Eye (tissue), 1 donor: ENCODE results near the gene NEURL1.
A peak's percentile ranks its signal among the peaks of the same experiment; 100 is the strongest.

Experiments used
- DNase-seq: peaks from one replicate; pipeline ENCODE4 v3.0.0-alpha.2; 2015

Gene NEURL1

DNA sequence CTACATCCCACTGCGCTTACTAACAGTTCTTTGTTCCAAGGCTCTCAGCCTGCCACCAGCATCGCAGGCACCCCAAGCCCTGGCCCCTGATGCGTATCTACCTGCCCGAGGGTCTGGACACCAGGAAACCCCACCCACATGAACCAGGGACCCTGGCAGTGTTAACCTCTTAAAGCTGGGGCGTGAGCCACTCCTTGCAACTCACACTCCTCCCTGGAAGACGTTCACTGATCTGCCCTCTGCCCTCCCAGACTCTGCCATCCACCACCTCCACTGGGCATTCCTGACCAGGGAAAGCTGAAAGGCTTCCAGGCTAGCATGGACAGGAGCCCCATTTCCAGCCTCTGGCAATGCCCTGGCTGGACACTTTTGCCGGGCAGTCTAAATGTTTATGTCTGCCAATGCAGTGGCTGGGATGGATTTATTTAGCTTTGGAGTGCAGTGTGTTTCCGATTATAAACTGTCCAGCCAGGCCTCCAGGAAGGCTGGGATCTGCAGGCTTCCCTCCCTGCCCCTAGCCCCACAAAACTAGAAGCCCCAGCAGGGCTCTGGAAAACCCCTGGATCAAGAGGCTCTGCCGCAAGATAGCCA, 117.5 kb downstream of the NEURL1 start:
- DNase-seq = no peak

DNA sequence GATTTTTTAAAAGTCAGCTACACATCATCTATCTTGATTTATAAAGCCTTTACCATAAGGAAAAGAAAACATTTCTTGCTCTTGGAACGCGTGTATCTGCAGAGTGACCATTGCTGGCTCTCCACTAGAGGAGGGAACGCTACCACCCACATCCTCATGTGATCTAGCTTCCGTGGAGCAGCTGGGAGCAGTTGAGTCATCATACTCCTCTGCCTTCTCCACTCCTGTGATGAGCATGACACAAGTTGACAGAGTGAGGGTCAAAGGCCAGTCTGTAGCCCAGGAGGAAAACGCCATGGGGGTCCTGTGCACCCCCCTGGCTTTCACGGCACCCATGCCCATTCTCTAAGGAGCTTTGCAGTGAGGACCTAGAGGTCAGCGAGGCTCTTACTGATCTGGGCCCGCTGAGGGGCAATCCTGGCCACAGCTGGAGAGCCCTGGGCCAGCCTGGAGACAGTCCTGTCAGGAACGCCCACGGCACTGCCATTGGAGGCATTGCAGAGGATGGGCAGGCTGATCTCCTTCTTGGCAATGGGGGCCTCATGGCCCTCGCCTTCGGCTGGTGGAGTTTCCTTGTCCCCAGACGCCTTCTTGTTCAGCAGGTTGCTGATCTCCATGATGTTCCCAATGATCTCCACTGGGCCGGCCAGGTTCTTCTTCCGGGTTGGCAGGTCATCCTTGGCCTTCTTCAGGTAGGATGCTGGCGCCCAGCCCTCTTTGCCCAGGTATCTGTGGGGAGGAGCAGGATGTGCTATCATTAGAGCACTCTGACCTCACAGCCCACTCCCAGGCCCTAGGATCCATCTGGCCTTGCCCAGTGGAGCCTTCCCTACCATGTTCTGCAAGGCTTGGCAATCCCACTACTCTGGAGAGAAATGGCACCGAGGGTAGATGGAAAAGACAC, 119.2 kb downstream of the NEURL1 start:
- DNase-seq = no peak

DNA sequence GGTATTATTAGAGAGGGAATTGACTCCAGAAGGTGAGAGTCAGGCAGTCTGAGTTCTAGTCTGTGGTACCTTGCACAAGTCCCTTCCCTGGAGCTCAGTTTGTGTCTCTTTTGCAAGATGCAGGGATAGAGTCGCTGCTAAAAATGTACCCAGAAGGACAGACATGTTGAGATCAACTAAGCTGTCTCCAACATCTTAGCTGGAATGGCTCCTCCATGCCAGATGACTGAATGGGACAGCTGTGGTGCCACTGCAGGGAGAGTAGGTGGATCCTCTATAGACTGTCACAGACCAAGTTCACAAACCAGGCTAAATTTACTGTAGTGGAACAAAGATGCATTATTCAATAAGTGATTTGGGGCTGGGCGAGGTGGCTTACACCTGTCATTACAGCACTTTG, 120.1 kb downstream of the NEURL1 start:
- DNase-seq = no peak

DNA sequence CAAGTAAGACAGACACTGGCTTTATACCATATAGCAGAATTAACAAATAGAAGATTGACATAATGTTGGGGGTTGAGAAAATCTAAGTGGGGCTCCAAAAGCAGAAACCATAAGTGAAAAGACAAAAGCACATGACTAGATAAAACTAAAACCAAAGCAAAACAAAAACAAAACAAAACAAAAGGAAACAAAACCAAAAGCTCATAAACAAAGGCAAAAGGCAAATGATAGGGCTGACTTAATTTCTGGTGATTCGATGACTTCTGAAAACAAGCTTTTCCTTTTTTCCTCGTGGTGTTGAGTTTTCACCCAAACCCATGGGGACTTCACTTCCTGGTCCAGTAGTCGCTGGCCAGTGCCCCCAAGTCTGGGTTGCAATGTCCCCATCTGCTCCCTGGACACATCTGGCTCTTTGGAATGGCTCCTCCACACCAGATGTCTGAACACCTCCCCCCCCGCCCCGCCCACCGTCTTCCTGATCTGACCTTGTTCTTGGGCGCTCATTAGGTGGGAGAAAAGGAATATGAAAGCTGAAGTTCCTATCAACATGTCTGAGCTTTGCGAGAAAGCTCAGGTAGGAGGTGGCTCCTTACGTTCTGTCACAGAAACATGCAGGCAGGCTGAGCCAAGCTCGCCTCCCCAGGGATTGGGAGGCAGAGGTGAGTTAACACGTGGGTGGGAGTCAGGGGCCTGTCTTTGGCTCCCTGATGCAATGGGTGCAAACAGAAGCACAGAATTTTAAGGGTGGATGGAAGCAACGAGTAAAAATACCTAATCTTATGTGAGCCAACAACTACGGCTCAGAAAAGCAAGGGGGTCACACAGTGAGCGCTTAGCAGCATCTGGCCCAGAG, 121.0 kb downstream of the NEURL1 start:
- DNase-seq = no peak

DNA sequence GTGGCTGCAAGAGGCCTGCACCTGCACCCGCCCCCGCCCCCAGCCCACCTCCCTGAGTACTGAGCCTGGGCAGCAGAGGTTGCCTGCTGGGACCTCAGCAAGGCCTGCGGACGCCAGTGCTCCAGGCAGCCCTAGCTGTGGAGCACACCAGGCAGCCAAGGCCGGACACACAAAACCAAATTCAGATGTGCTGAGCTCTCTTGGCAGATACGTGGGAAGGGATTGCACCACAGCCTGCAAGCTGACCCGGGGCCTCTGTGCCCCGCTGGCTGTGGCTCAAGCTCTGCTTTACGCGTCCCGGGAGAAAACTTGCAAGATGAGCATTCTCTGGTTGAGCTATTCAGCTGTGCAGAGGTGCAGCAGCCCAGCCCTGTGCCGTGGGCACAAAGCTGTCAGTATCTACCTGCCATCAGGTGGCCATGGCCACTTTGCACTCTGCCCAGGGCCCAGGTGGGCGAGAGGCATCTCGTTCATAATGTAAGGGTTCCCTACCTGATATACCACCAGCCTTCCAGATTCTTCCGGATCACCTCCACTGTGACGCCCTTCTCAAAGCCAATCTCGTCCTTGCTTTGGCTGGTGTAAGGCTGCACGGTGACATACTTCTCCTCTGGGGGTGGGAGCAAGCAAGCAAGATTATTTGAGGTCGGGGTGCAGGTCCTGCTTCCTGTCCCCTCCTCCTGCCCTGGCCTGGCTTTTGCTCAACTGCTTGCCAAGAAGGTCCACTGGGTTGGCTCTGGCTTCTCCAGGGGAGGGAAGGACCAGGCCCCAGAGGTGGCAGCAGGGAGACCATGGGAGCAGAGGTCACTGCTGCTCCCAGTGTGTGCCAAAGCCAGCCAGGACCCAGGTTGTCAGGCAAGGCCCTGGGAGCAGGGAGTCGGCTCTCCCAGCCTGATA, 123.4 kb downstream of the NEURL1 start:
- DNase-seq = no peak

DNA sequence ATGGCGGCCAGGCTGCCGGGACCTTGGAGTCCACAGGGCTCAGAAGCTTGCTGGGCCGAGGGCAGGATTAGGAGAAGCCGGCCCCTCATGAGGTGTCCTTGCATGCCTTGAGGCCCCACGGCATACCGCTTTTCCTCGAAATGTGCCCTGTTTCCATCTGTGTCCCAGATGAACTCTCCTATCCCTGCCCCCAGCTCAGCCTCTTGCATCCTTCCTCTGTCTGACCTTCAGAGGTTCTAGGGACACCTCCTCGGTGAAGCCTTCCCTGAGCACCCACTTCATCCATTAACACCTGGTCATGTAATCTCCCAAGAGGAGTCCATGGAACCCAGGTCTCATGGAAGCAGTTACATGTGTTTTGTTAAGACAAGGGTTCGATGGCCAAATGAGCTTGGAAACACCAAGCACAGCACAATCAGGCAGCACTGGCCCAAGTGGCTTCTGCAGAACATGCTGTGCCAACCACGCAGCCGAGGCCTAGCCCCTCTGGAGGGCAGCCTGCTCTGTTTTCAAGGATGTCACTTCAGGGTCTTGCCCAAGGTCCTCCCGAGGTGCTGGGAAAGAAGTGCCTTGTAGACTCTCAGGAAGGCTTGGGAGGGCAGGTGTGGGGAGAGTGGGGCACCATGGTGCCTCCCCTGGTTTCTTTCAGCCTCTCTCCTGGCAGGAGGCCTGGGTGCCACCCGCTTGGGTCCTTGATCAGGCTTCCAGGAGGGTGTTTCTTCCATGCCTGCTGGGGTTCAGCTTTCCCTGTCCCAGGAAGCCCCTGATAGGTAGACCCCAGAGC, 124.3 kb downstream of the NEURL1 start:
- DNase-seq = no peak

DNA sequence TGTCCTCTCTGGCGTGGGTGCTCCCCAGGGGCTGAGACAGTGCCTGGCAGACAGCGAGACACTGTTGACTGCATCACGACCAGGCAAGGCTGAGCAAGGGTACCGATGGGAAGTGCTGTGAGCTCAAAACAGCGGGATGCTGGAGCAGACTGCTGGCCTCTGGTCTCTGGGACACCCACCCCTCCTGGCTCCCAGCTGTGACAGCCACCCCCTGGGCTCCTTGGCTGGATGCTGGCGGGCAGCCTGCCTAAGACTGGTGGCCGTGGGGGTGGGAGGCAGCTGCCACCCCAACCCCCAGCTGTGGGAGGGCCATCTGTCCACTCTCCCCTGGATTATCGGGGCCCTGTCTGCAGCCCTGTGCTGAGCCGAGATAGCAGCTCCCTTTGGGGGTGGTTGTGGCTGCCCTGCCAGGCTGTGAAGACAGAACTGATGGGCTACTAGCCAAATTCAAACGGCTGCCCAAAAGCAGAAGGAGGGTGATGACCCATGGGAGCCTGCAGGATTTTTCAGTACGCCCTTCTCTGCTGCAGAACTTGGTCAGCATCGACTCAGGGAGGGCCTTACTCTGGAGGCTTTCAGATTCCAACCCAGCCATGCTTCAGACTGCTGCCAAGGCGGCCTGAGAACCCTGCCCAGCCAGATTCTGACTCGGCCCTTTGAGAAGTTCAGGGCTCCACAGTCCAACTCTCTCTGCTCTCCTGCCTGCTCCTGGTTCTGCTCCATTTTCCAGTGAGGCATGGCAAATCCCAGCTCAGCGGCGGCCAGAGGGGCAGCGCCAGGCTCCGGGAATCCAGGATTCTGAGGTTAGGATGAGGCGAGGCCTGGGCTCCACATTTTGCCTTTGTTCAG, 125.3 kb downstream of the NEURL1 start:
- DNase-seq = no peak

DNA sequence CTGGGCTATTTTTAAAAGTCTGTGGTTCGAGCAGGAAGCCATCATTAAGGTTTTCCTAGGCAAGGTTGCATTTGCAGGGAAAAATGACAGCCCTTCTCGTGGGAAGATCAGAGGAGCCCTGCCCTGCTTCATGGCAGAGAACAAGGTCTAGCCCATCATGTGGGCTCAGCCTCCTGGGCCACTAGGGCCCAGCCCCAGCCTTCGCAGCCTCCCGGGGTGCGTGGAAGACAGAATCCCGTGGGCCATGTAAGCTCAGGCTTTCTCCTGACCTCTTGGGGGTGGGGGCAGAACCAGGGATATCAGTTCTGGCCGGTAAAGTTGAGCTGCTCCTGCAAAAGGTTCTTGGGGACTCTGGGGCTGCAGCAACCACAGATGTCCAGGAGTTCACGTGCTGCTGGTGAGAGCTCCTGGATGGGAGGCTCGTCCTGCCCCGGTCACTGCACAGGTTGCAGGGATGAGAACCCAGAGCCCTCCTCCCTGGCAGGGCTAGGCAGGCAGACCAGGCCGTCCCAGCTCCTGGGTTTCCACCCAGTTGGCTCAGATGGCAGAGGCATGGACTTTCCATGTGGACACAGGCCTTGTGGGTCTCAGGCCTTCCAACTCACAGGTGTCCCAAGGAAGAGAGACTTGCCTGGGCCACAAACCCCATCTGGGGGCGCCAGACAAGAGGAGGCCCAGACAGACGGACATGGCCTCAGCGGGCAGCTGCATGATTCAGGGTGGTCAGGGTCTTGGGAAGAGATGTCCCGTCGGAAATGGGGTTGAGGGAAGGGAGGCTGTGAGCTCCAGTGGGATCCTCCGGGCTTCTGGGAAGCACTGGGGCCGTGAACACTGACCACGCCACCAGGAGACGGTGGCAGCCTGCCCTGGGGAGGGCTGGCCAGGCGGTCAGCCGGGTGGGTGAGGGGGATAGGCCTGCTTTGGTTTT, 126.2 kb downstream of the NEURL1 start:
- DNase-seq = no peak

DNA sequence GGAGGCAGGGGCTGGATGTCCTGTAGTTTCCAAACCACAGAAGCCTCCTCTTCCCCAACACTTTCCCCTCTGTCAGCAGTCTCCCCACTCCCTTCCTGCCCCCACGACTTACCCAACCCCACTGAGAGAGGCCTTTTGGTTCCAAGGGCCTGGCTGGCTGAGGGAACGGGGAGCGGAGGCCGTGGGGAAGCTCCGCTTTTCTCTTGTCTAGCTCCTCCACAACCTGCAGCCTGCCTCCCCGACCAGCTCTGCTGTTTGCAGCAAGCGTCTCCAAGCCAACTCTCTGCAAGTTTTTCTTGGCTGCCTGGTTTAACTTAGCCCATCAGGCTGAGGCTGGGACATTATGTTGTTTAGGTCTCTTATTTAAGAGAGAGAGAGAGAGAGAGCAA, 126.8 kb downstream of the NEURL1 start:
- DNase-seq = no peak

DNA sequence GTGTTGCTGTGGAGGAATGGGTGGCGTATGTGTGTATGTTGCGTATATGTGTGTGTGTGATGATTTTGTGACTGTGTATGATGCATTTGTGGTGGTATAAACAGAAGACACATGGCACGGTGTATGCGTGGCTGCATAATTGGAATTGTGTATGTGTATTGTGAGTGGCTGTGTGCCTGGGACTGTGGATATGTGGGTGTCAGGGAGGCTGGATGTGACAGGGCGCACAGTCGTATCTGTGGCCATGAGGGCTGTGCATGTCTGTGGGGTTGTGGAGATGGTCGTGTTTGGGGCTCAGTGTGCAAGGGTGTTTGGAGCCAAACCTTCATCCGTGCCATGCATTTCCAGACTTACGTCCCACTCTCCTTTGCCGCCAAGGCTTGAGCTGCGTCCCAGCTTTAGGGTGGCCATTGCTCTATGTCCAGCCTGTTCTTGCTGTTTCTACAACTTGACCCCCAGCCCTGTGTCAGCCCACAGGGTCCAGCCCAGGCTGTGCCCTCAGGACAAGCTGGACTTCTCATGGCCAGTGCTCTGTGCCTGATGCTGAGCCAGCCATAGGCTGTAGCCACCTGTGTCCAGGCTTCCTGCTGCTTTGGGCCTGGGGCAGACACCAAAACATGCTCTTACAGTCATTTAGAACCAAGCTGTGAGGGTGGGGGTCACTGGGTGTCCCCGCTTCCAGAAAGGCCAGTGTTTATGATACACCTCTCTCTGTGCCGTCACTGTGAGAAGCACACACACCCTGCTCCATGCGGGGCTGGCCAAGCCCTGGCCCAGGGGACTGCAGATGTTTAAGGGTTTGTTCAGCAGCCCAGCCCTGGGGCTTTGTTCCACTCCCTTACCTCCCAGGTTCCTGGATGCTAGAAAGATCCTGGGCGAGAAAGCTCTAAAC, 127.6 kb downstream of the NEURL1 start:
- no peak for DNase-seq

DNA sequence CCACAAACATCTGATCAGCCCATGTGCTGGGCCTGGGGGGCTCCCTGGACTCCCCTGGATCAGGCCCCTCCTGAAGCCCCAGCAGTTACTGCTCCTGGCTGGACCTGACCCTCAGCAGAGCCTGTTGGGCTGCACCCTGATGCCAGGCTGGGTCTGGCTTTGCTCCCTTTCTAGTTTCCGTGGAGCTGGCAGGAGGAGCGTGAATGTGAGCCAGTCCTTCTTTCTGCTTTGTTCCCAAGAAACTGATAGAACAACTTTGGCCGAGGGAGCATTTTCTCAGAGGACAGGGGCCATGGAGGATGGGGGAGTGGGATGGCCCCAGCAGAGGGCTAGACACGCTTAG, 128.2 kb downstream of the NEURL1 start:
- no peak for DNase-seq

DNA sequence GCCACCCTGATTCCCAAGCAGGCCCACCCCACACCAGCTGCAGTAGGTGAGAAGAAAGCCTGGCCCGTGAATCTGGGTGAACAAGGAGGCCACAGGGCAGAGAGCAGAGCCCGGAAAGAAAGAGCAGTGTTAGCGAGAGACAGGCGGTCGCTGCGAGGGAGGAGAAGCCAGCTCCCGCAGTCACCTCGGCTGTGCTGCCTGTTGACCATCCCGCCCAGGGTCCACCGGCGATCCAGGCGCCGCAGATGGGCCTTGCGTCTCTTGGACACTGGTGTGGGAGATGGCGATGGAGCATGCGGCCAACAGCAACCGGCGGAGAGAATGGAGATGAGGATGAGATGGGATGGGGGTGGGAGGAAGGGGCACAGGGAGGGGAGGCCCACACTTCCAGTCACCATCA, 128.8 kb downstream of the NEURL1 start:
- DNase-seq = no peak

DNA sequence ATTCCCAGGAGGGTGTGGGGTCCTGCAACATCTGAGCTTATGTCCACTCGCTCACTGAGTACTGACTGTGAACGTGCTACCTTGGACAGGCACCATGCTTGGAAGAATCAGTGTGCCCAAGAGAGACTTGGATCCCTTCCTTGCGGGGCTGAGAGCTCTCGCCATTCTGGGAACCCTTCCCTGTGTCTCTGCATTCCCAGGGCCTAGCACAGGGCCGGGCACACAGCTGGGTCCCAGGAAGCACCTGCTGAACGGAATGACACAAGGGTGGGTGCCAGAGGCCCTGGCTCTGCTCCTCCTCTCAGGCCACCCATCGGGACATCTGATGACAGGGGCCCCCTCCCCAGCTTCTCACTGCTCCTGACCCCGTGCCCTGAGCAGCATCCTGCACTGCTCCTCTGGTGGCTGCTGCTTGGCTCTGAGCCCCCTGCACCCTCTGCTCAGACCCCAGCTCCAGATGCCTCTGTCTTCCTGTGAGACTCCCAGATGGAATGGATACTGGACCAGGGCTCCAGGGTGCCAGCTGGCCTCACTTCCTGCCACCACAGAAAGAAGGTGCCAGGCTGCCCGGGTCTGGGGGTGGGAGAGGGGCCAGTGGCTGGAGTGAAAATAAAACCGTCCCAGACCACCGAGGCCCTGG, 129.6 kb downstream of the NEURL1 start:
- no peak for DNase-seq

DNA sequence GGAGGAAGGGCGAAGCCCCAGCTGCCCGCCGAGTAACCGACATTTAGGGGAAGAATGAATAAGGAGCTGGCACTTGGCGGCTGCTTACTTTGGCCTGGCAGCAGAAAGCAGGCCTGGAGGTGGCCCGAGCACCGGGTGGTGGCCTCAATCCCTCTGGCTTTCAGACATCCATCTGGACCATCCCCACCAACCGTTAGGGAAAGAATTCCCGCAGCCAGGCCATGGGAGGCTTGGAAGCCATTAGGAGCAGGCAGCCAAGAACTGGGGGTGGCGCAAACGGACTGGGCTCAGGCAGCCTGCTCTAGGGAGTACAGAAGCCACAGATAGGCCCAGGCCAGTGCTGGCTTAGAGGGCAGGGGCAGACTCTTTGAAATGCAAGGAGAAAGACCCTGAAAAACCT, 132.7 kb downstream of the NEURL1 start:
- no peak for DNase-seq

DNA sequence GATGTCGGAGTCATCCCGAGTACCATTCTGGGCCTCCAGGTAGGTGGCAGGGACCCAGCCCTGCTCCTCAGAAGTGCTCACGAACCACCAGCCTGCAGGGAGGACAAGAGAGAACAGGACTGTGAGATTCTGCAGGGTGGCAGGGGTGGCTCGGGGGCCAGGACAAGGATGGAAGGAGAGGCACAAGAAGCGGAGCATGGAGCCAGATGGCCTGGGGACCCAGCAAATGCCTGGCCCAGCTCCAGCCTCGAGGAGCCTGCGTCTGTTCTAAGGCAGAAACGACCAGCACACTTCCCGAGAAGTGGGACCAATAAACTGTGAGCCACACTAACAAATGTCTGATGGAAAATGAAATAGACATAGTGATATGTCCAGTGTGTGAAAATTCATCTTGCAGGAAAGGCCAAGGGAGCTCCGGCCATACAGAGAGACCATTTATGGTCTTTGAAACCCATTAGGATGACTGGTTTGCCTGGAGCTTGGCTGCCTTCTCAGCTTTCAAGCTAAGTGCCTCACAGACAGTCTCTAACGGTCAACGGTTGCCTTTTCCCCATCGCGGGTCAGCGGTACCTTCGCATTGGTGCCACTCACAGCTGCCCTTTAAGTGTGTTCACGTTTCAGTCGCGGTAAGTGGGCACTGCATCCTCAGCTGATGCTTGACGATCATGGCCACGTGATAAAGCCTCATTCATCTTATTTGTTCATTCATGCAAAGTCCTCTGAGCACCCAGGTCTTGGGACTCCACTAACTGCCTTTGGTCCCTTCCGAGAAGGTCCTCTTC, 133.8 kb downstream of the NEURL1 start:
- peak; percentile 59 for DNase-seq

DNA sequence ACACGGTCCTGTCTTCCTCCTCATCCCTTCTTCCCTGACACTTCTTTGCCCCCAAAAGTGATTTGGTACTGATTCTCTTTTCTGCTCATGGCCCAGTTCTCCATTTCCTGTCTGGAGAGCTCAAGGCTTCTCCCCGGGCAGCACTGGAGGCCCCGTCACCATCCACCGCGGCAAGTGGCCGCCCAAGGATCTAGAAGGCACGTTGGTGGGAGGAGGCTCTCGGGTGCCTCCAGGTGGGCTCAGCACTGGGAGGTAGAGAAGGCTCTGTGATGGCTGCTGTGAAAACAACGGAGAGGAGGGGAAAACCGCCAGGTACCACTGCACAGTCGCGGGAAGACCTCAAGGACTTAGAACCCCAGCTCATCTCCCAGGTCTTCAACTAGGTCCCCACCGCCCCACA, 134.4 kb downstream of the NEURL1 start:
- no peak for DNase-seq

DNA sequence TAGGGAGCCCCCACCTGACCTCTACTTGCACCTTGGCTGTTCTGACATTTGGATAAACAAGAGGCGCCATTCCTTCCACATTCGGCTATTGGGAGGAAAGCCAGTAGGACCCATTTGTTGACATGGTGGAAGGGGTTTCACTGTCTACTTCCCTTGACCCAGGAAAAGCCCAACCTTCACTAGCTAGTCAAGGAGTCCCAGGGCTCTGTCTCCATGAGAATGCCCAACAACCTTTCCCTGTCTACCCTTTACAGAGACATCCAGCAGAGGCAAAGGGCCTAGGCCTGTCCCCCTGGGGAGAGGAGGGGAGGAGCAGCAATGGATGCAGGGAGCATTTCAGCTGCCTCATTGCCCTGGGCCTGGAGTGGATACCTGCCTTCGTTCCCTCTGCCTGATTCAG, 136.1 kb downstream of the NEURL1 start:
- DNase-seq = no peak
